SJSA1 (cell line): ENCODE data around the gene SLC13A2. TPM values are rescaled to one million over a fixed set of nuclear protein-coding genes. Genes with fewer than 3 reads are reported as not detected.
A peak's percentile ranks its signal among the peaks of the same experiment; 100 is the strongest.
"Not testable (repeated sequence)": the region's sequence is repeated elsewhere in the genome, so short reads cannot be mapped to it uniquely, and the experiment has no call there.

ENCODE experiments used
- DNase-seq, 2 experiments: peaks; one replicate each; pipeline ENCODE4 v3.0.0-alpha.2; 2015 to 2020; ENCODE audit warnings: low spot score in 2 of 2, low read depth in 1 of 2
- H3K27ac ChIP-seq: fragments of 250-450 bp; sonication (Bioruptor Pico); 2 replicates; pipeline ENCODE4 v1.5.1; 2020; ENCODE audit warnings: mild to moderate bottlenecking, moderate library complexity
- H3K27me3 ChIP-seq: fragments of 250-450 bp; sonication (Bioruptor Pico); replicated peaks from 2 replicates; pipeline ENCODE4 v1.5.1; 2020; ENCODE audit warnings: mild to moderate bottlenecking, moderate library complexity
- H3K36me3 ChIP-seq: fragments of 250-450 bp; sonication (Bioruptor Pico); 2 replicates; pipeline ENCODE4 v1.5.1; 2020; ENCODE audit warnings: mild to moderate bottlenecking
- H3K4me1 ChIP-seq: fragments of 250-450 bp; sonication (Bioruptor Pico); replicated peaks from 2 replicates; pipeline ENCODE4 v1.6.1; 2021; ENCODE audit warnings: mild to moderate bottlenecking
- H3K4me3 ChIP-seq: fragments of 250-450 bp; sonication (Bioruptor Pico); 2 replicates; pipeline ENCODE4 v1.5.1; 2020; ENCODE audit warnings: mild to moderate bottlenecking
- H3K9me3 ChIP-seq: fragments of 250-450 bp; sonication (Bioruptor Pico); replicated peaks from 2 replicates; pipeline ENCODE4 v1.5.1; 2020; ENCODE audit warnings: mild to moderate bottlenecking
- total RNA-seq: library from RNA; depleted of rRNA; stranded (reverse); fragments of >200 nt; shearing (Covaris generic); gene quantifications from 2 replicates; pipeline ENCODE4 v1.2.3, GENCODE V29; 2014

The SLC13A2 gene
- total RNA-seq, 1 experiment from 2014 or later: not detected

DNA sequence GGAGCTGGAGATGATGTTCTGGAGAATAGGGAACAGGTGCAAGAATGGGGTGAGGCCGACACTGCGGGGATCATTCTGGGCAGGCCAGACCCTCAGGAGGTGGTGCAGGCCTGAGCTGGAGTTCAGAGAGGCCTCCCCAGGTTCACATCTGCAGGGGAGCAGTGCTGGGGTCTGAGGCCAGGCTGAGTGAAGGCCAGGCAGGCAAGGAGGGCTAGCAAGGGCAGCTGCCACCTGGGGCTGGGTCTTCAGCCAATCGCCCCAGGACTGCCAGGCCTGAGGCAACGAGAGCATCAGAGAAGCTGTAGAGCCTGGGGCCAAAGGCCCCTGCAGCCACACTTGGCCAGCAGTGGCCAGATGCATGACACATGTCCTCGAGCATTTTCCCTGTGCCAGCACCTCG is 47.2 kb downstream of the SLC13A2 start:
- no peak overlapping the region for H3K4me3 ChIP-seq
- no peaks in the 10 kb centered on the region for H3K9me3 ChIP-seq
- DNase-seq: no peak
- H3K36me3 ChIP-seq: no peaks in the 10 kb centered on the region
- peaks cover 7% of the 10 kb centered on the region for H3K4me1 ChIP-seq
- no peaks in the 10 kb centered on the region for H3K27me3 ChIP-seq
- H3K27ac ChIP-seq: no peak overlapping the region

DNA sequence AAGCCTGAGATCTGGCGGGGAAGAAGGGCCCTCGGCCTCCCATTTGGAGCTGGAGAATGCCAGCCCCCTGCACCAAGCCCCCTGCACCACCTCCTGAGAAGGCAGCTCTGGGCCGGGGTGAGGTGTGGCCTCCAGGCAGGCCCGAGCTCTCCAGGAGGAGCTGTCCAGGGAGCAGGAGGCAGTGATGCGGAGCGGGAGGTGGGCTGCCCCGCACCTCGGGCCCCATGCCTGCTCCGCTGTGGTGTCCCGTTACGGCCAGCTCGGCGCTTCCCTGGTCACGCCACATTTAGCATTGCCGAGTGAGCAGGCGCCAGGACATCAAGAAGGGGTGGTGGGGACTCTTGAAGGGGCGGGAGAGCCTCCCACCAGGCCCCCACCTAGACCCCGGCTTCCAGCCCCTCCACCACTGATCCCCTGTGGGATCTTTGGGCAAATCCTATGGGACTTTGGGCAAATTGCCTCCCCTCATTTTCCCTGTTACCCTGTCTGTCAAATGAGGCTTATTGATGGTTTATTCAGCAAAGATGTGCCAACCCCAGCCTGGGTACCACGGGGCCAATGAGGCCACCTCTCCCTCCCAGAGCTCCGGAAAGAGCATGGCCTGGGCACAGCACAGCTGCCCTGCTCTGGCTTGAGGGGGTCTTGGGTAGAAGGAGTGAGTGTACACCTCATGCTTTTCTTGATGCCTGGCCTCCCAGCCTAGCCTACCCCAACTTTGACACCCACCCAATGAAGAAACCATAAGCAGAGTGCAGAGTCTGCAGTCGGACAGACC is 48.1 kb downstream of the SLC13A2 start:
- no peak overlapping the region for H3K27ac ChIP-seq
- H3K4me1 ChIP-seq: peaks cover 7% of the 10 kb centered on the region
- no peak overlapping the region for H3K4me3 ChIP-seq
- H3K9me3 ChIP-seq: no peaks in the 10 kb centered on the region
- no peaks in the 10 kb centered on the region for H3K27me3 ChIP-seq
- H3K36me3 ChIP-seq: no peaks in the 10 kb centered on the region
- DNase-seq: no peak

DNA sequence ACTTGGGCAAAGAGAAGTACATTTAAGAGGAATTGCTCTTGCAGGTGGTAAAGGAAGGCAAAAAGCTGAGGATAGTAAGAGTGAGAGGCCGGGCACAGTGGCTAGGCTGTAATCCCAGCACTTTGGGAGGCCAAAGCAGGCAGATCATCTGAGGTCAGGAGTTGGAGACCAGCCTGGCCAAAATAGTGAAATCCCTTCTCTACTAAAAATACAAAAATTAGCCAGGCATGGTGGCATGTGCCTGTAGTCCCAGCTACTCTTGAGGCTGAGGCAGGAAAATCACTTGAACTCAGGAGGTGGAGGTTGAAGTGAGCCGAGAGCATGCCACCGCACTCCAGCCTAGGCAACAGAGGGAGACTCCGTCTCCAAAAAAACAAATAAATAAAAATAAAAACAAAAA is 48.8 kb downstream of the SLC13A2 start:
- not testable (repeated sequence) for DNase-seq, H3K4me3 ChIP-seq, H3K36me3 ChIP-seq, H3K9me3 ChIP-seq, H3K27ac ChIP-seq, H3K4me1 ChIP-seq, H3K27me3 ChIP-seq

DNA sequence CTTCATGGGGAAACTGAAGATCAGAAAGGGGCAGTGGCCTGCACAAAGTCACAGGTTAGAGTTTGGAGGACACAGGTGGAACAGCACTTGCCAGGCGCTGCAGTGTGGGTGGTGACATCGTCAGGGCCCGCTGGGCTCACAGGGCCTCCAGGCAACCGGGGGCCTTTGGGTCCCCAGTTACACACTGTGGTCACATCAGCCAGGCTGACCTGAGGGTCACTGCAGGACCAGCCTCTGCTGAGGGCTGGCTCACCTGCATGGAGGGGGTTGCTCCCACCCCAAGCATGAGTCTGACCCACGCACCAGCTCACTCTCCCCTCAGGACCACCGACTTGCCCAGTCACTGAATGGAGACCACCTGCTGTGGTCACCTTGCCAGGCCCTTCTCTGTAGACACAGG is 49.7 kb downstream of the SLC13A2 start:
- H3K27me3 ChIP-seq: no peaks in the 10 kb centered on the region
- no peak for DNase-seq
- peaks cover 7% of the 10 kb centered on the region for H3K4me1 ChIP-seq
- H3K4me3 ChIP-seq: no peak overlapping the region
- H3K36me3 ChIP-seq: no peaks in the 10 kb centered on the region
- no peaks in the 10 kb centered on the region for H3K9me3 ChIP-seq
- H3K27ac ChIP-seq: no peak overlapping the region

DNA sequence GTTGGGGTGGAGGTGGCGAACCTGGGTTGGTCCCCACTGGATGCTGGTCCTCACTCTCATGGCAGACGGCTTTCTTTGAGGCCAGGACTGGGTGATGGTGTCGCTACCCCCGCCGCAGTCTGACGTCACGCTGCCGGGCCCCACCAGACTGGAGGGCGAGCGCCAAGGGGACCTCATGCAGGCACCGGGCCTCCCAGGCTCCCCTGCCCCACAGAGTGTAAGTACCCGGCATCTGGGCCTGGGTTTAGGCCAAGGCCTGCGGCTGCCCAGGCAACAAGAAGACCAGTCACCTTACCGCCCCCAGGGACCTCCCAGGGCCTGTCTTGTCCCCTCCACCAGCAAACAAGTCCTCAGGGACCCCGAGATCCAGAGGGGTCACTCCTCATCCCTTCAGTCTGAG is 50.4 kb downstream of the SLC13A2 start:
- no peak for DNase-seq
- Histone ChIP-seq H3K36me3 (no peaks in the 10 kb centered on the region), H3K9me3 (no peaks in the 10 kb centered on the region), H3K27me3 (no peaks in the 10 kb centered on the region), H3K27ac (no peak overlapping the region), H3K4me3 (no peak overlapping the region), H3K4me1 (peaks cover 7% of the 10 kb centered on the region)

DNA sequence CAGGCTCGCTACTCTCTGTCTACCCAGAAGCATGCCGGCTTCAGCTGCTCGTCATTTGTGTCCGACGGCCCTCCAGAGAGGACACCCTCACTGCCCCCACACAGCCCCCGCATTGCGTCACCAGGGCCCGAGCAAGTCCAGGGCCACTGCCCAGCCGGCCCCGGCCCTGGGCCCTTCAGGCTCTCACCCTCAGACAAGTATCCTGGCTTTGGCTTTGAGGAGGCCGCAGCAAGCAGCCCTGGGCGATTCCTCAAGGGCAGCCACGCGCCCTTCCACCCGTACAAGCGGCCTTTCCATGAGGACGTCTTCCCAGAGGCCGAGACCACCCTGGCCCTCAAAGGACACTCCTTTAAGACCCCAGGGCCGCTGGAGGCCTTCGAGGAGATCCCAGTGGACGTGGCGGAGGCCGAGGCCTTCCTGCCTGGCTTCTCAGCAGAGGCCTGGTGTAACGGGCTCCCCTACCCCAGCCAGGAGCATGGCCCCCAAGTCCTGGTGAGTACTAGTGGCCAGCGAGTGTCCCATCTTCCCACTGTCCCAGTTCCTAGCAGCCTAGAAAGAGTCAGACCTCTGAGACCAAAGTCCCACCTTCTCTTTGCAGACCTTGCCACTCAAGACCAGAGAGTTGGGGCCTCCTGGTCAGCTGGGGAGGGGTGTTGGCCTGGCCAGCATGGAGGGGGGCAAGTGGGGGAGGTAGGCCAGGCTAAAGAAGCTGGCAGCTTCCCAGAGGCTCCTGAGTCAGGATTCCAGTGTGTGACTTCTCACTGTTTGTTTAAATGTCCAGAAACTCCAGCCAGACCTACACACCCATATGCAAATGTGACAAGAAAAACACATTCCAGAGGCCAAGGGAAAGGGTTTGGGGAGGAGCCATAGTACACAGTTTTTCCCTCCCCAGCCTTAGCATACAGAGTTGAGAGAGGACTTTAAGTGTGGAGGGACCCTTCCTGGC is 51.3 kb downstream of the SLC13A2 start:
- Histone ChIP-seq H3K27me3 (no peaks in the 10 kb centered on the region), H3K4me1 (peaks cover 7% of the 10 kb centered on the region), H3K36me3 (no peaks in the 10 kb centered on the region), H3K4me3 (no peak overlapping the region), H3K27ac (no peak overlapping the region), H3K9me3 (no peaks in the 10 kb centered on the region)
- DNase-seq: peak in 1 of 2 experiments; percentile 21

DNA sequence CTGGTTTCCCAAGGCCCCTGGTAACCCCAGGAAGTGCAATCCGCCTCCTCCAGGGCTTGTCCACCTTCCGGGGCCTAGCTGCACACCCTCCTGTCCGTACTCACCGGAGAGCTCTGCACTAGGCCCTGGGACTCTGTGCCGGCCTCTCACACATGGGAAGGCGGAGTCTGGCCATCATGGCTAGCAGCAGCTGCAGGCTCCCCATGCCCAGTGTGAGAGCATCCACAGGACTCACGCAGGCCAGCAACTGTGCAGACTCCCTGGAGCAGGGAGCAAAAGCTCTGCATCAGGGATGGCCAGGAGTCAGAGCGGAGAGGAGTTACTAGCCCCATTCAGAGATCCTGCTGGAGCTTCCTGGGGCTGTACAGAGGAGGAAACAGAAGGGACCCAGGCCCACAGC is 52.9 kb downstream of the SLC13A2 start:
- no peak for DNase-seq
- Histone ChIP-seq H3K4me3 (no peak overlapping the region), H3K4me1 (peaks cover 7% of the 10 kb centered on the region), H3K27ac (no peak overlapping the region), H3K9me3 (no peaks in the 10 kb centered on the region), H3K36me3 (no peaks in the 10 kb centered on the region), H3K27me3 (no peaks in the 10 kb centered on the region)

DNA sequence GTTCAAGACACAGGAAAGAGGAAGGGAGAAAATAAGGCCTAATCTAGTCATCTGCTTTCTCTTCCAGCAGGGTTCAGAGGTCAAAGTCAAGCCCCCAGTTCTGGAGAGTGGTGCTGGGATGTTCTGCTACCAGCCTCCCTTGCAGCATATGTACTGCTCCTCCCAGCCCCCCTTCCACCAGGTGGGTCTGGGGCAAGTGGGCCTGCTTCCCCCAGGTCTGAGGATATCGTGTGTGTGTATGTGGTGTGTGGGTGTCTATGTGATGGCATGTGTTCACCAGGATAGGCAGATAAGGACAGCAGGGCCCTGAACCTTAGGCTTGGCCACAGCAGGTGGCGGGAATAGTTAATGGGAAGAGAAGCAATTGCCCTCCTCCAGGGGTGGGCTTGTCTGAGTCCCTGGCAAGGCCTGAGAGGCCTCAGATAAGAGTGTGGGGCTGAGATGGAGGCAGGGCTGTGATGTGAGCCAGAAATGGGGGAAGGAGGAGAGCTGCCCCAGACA is 53.8 kb downstream of the SLC13A2 start:
- no peaks in the 10 kb centered on the region for H3K27me3 ChIP-seq
- DNase-seq: no peak
- H3K27ac ChIP-seq: no peak overlapping the region
- H3K9me3 ChIP-seq: no peaks in the 10 kb centered on the region
- H3K36me3 ChIP-seq: no peaks in the 10 kb centered on the region
- peaks cover 7% of the 10 kb centered on the region for H3K4me1 ChIP-seq
- no peak overlapping the region for H3K4me3 ChIP-seq

DNA sequence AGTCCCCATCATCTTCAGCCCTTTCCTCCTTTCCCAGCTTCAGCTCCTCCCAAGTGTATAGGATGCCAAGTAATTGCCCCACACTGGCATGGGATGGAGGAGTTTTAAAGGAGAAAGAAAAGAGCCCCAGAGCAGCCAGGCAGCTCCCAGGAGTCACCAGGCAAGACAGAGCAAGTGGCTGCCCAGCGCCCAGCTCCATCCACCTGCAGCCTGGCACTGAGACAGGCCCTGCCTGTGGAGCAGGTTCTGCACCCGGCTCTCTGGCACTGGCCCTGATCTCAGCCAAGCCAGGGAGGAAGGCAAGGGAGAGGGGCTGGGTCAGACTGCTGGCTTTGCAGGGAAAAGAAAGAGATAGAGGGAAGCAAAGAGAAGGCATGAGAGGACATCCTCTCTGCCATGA is 54.4 kb downstream of the SLC13A2 start:
- Histone ChIP-seq H3K27me3 (no peaks in the 10 kb centered on the region), H3K36me3 (no peaks in the 10 kb centered on the region), H3K4me1 (peaks cover 7% of the 10 kb centered on the region), H3K27ac (no peak overlapping the region), H3K4me3 (no peak overlapping the region), H3K9me3 (no peaks in the 10 kb centered on the region)
- DNase-seq: no peak

DNA sequence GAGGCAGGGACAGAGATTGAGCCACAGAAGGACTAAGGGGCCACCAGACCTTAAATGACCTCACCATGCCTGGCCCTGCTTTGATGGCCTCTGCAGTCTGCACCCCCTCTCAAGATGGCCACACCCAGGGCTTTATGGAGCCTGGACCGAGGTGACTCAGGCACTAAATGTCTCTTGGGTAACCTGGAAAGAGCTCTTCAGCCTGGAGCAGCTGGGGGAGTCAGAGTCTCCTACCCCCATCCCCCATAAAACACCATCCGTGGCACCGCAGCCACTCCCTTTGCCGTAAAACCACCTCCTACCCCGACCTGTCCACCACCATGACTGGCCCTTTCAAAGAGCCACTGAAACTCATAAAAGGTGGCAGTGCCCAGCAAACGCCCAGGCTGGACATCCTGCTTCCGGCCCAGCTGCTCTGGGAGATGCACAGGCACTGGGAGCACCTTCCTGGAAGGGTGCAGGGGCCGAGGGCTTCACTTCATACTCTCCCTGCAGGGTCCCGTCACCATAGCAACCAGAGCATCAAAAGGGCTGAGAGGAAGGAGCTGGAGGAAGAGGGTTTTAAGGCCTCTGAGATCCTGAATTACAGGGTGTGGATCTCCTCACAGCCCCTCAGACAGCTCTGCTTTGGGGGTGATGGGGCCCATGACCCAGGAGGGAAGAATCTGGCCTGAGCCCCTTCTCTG is 55.0 kb downstream of the SLC13A2 start:
- Histone ChIP-seq H3K4me3 (no peak overlapping the region), H3K4me1 (peaks cover 7% of the 10 kb centered on the region), H3K36me3 (no peaks in the 10 kb centered on the region), H3K27me3 (no peaks in the 10 kb centered on the region), H3K27ac (no peak overlapping the region), H3K9me3 (no peaks in the 10 kb centered on the region)
- no peak for DNase-seq

DNA sequence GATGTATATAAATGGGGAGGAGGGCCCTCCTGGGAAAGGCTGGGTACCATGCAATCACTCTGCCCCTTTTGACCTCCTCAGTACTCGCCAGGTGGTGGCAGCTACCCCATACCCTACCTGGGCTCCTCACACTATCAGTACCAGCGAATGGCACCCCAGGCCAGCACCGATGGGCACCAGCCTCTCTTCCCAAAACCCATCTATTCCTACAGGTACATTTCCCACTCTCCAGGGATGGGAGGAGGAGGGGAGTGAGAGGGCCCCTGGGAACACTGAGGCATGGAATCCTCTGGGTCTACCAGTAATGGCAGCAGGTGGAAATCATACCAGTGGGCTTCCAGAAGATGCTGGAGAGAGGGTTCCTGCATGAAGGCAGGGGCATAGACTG is 55.6 kb downstream of the SLC13A2 start:
- H3K4me3 ChIP-seq: no peak overlapping the region
- no peak for DNase-seq
- H3K36me3 ChIP-seq: no peaks in the 10 kb centered on the region
- H3K4me1 ChIP-seq: peaks cover 7% of the 10 kb centered on the region
- H3K9me3 ChIP-seq: no peaks in the 10 kb centered on the region
- no peaks in the 10 kb centered on the region for H3K27me3 ChIP-seq
- H3K27ac ChIP-seq: no peak overlapping the region

DNA sequence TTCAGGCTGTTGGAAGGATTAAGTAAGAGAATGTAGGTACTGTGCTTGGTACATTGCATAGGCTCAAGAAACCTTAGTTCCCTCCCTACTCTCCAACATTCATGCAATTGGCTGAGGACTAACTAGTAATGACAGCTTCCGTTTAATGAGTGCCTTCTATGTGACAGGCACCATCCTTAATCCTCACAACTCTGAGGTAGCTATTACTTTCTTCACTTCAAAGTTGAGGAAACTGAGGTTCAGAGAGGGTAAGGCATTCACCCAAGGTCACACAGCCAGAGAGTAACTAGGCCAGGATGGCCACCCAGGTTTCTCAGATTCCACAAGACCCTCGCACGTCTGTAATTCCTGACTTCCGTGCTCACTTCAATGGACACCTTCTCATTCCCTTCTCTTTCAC is 56.8 kb downstream of the SLC13A2 start:
- DNase-seq: no peak
- H3K27ac ChIP-seq: no peak overlapping the region

DNA sequence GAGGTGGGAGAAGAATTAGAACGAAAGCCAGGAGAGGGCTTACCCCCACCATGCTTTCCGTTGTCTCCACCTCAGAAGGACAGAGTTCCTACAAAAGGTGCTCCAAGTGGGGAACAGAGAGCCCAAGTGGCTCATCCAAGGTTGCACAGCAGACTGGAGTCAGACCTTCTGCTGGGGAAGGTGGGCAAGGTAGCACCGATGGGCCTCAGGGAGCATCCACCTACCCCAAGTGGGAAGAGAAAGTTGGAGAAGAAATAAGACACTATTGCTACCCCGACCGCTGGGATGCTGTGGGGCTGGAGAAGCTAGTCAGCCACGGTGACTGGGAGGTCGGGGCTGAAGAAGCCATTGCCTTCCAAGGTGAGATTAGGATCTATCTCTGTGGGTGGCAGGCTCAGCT is 57.5 kb downstream of the SLC13A2 start:
- Histone ChIP-seq H3K4me3 (no peak overlapping the region), H3K36me3 (no peaks in the 10 kb centered on the region), H3K9me3 (no peaks in the 10 kb centered on the region), H3K4me1 (no peaks in the 10 kb centered on the region), H3K27ac (no peak overlapping the region), H3K27me3 (no peaks in the 10 kb centered on the region)
- no peak for DNase-seq

More for the DNA sequence above, 56.8 kb downstream of the SLC13A2 start:
- Histone ChIP-seq H3K9me3 (no peaks in the 10 kb centered on the region), H3K4me1 (peaks cover 2% of the 10 kb centered on the region), H3K4me3 (no peak overlapping the region), H3K27me3 (no peaks in the 10 kb centered on the region), H3K36me3 (no peaks in the 10 kb centered on the region)
